Dedifferentiated amniotic fluid mesenchymal stem cell (primary cell): Measurements from ENCODE around the gene ZNF560.

ENCODE experiments used
- DNase-seq: peaks from one replicate; pipeline ENCODE4 v3.0.0-alpha.2; 2016; ENCODE audit errors: extremely low spot score

Gene ZNF560

DNA sequence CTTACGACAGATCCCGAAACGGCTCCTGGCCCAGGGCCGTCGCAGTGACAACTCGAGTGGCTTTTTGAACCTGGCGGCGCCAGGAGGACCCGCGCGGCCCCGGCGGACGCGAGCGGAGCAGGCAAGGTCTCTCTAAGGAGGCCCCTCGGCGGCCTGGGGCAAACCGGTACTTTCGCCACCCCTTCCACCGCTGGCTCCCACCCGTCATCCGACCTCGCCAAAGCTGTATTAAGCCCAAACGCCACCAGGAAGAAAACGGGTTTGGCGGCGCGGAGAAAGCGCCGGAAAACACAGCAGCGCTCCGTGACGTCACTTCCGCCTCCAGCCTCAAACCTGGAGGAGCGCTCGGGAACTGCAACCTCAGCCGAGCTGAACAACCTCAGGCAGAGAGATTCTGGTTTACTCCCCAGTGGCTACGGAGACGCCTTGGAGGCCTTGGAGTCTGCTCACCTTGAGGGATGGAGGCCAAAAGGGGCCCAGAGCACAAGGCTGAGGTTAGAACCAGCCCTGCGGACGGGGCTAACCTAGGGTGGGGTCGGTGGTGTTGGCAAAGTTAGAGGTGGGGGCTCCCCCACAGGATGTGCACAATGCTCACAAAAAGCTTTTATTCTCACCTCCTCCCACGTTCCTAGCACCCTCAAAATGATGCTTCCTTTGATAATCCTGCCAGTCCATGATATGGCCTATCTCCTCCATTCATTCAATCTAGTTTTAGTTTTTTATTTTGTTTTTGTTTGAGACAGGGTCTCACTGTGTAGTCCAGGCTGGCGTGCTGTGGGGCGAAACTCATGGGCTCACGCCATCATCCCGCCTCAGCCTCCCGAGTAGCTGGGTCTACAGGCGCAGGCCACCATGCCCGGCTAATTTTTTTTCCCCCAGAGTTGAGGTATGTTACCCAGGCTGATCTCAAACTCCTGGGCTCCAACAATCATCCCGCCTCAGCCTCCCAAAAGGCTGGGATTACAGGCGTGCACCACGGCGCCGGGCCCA, 62.8 kb downstream of the ZNF560 start, which contains the start of gene ZNF266:
TSS of gene ZNF266 (minus strand) at position 295 of the 990 bp plus-strand sequence. CDS start 15,484 bp downstream, outside the sequence.
- peak; percentile 94 for DNase-seq

GRCh38 chr19:9431475-9431874, 66.9 kb downstream of the ZNF560 start:
- no peak for DNase-seq

DNA sequence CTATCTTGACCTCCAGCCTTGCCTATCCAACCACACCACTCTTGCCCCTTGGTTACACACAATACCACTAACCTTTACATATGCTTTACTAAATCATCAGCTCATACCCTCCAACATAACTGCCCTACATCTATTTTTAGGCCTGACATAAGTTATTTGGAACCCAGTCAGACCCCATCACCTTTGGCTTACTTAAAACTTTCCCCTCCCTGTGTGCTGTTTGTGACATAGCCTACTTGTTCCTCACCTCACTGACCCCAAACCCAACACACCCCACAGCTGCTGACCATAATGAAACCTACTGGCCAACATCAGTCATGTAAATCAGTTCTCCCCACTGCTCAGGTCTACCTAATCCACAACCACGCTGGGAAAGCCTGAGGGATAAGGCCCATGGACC, 68.0 kb downstream of the ZNF560 start:
- DNase-seq: no peak

- DNase-seq: no peak
Observed at GRCh38 chr19:9427941-9428340, 70.5 kb downstream of the ZNF560 start.
